B cell (primary cell): ENCODE data around the gene KCNK13. TPM values are rescaled to one million over a fixed set of nuclear protein-coding genes. Genes with fewer than 3 reads are reported as not detected.
A peak's percentile ranks its signal among the peaks of the same experiment; 100 is the strongest.

Source experiments
- ATAC-seq: fragments of 200-7000 bp; cut with Tn5 transposase; one replicate; pipeline ENCODE4 v1.10.0; 2021; ENCODE audit warnings: low read depth, mild to moderate bottlenecking, moderate number of reproducible peaks, moderate library complexity
- CTCF ChIA-PET: fragments of 350-600 bp; sonication (Branson Sonifier 250); formaldehyde crosslinking; loops from one replicate; lab custom pipeline; 2021; ENCODE audit warnings: antibody characterized with exemption, inconsistent platforms; lab: Charles Lee
- POLR2A ChIA-PET: fragments of 350-600 bp; sonication (Branson Sonifier 250); formaldehyde crosslinking; loops from one replicate; lab custom pipeline; 2021; ENCODE audit warnings: antibody characterized with exemption; lab: Charles Lee
- DNase-seq: peaks from one replicate; pipeline ENCODE4 v3.0.0; 2013
- H2AFZ ChIP-seq: 2 replicates; pipeline ENCODE4 v1.6.1; 2012; ENCODE audit warnings: mild to moderate bottlenecking, low read depth, low read length; ENCODE audit not compliant: insufficient read depth, poor library complexity, severe bottlenecking
- H3K27ac ChIP-seq, 2 donors: 1 replicate in 1 of 2; 2 replicates in 1 of 2; pipeline ENCODE4 v1.5.1; 2012 to 2013; ENCODE audit warnings: low read length in 2 of 2, mild to moderate bottlenecking in 2 of 2, moderate library complexity in 1 of 2
- H3K27me3 ChIP-seq, 4 experiments: fragments of 200-600 bp in 1 of 4; sonication (generic) in 1 of 4; replicated peaks in 1 of 4; 1 replicate in 2 of 4; 2 replicates in 2 of 4; pipeline versions ENCODE4 v1.6.1 to v1.7.0; 2013 to 2016; ENCODE audit warnings: low read length in 3 of 4, mild to moderate bottlenecking in 2 of 4, mixed read lengths in 1 of 4, moderate library complexity in 1 of 4; ENCODE audit not compliant: insufficient read depth in 4 of 4, control insufficient read depth in 3 of 4; ENCODE audit errors: control extremely low read depth in 1 of 4
- H3K36me3 ChIP-seq, 2 experiments: replicated peaks in 1 of 2; 1 replicate in 1 of 2; 2 replicates in 1 of 2; pipeline versions ENCODE4 v1.6.1 to v1.7.1; 2013; ENCODE audit warnings: low read length in 1 of 2; ENCODE audit not compliant: insufficient read depth in 2 of 2, control insufficient read depth in 1 of 2; ENCODE audit errors: control extremely low read depth in 1 of 2, extremely low read depth in 1 of 2
- H3K4me1 ChIP-seq, 2 donors: fragments of 200-600 bp in 1 of 2; sonication (generic) in 1 of 2; 1 replicate in 1 of 2; 2 replicates in 1 of 2; pipeline versions ENCODE4 v1.5.1 to v1.6.1; 2013 to 2017; ENCODE audit warnings: low read length in 2 of 2; ENCODE audit not compliant: control insufficient read depth in 2 of 2, insufficient read depth in 2 of 2
- H3K4me2 ChIP-seq: replicated peaks from 2 replicates; pipeline ENCODE3; 2012; ENCODE audit warnings: mild to moderate bottlenecking, low read depth, low read length; ENCODE audit not compliant: poor library complexity, severe bottlenecking
- H3K4me3 ChIP-seq, 5 experiments: fragments of 200-600 bp in 1 of 5; sonication (generic) in 1 of 5; 1 replicate in 3 of 5; 2 replicates in 2 of 5; pipeline versions ENCODE4 v1.5.1 to v1.7.0; 2011 to 2016; ENCODE audit warnings: low read length in 4 of 5, mild to moderate bottlenecking in 4 of 5, low read depth in 2 of 5, control low read depth in 1 of 5, moderate library complexity in 1 of 5; ENCODE audit not compliant: insufficient read depth in 1 of 5; ENCODE audit errors: control extremely low read depth in 1 of 5, extremely low read depth in 1 of 5
- H3K79me2 ChIP-seq: fragments of 200-600 bp; sonication (generic); one replicate; pipeline ENCODE4 v1.6.0; 2016; ENCODE audit warnings: low read length; ENCODE audit not compliant: control insufficient read depth, insufficient read depth
- H3K9ac ChIP-seq: fragments of 200-600 bp; sonication (generic); 2 replicates; pipeline ENCODE4 v1.6.1; 2017; ENCODE audit warnings: mild to moderate bottlenecking, low read length, moderate library complexity
- H3K9me3 ChIP-seq, 3 donors: one replicate each; pipeline versions ENCODE4 v1.6.1 to v1.7.1; 2013; ENCODE audit warnings: low read length in 2 of 3; ENCODE audit not compliant: control insufficient read depth in 2 of 3, insufficient read depth in 1 of 3; ENCODE audit errors: control extremely low read depth in 1 of 3
- H4K20me1 ChIP-seq: 2 replicates; pipeline ENCODE4 v1.6.0; 2012; ENCODE audit warnings: mild to moderate bottlenecking, low read length; ENCODE audit not compliant: insufficient read depth, control insufficient read depth, poor library complexity, severe bottlenecking
- H3K27ac Mint-ChIP-seq: one replicate; pipeline ENCODE4 v1.8.0; 2021; ENCODE audit warnings: mixed read lengths
- H3K27me3 Mint-ChIP-seq: one replicate; pipeline ENCODE4 v1.8.0; 2021; ENCODE audit warnings: mixed read lengths
- H3K4me1 Mint-ChIP-seq: one replicate; pipeline ENCODE4 v1.8.0; 2021; ENCODE audit warnings: mixed read lengths
- H3K4me3 Mint-ChIP-seq: one replicate; pipeline ENCODE4 v1.8.0; 2021; ENCODE audit warnings: mixed read lengths
- H3K9me3 Mint-ChIP-seq: one replicate; pipeline ENCODE4 v1.8.0; 2022; ENCODE audit warnings: mixed read lengths; ENCODE audit not compliant: insufficient read depth
- EZH2 ChIP-seq: IDR thresholded peaks from 2 replicates; pipeline ENCODE4 v1.6.1; 2012; ENCODE audit warnings: borderline replicate concordance, low read depth, mild to moderate bottlenecking, moderate library complexity, low read length; ENCODE audit not compliant: insufficient read depth, poor library complexity, severe bottlenecking
- WGBS: methylation state at CpG from one replicate; pipeline ENCODE4 v1.1.5; 2013; ENCODE audit warnings: missing lambda C conversion rate; ENCODE audit not compliant: insufficient coverage; 5-methylcytosine and 5-hydroxymethylcytosine counted together
- intact Hi-C: fragments of 100-400 bp; cut with micrococcal nuclease; formaldehyde crosslinking; loops from one replicate; pipeline ENCODE4 v1.10.0; 2022
- polyA plus RNA-seq: library from polyadenylated mRNA; depleted of rRNA; stranded (reverse); fragments of >200 nt; gene quantifications from 2 replicates; pipeline ENCODE4 v1.2.3, GENCODE V29; 2012
- total RNA-seq, 2 donors: library from RNA; stranded (reverse); fragments of 120-200 nt in 1 of 2; gene quantifications; 1 replicate in 1 of 2; 2 replicates in 1 of 2; pipeline versions ENCODE4 v1.2.3 to v1.2.4, GENCODE V29; 2013 to 2022
- TF ChIP-seq, protein P1 (sequence below): fragments of 200-600 bp; IDR thresholded peaks from one replicate; pipeline ENCODE4 v1.8.0; 2022; ENCODE audit warnings: antibody characterized with exemption, mild to moderate bottlenecking

The KCNK13 gene
- total and polyA plus RNA-seq, 2 donors (not counting 1 experiment from before 2014, with no cell fraction given) = 0.03 TPM; not detected in 1

DNA sequence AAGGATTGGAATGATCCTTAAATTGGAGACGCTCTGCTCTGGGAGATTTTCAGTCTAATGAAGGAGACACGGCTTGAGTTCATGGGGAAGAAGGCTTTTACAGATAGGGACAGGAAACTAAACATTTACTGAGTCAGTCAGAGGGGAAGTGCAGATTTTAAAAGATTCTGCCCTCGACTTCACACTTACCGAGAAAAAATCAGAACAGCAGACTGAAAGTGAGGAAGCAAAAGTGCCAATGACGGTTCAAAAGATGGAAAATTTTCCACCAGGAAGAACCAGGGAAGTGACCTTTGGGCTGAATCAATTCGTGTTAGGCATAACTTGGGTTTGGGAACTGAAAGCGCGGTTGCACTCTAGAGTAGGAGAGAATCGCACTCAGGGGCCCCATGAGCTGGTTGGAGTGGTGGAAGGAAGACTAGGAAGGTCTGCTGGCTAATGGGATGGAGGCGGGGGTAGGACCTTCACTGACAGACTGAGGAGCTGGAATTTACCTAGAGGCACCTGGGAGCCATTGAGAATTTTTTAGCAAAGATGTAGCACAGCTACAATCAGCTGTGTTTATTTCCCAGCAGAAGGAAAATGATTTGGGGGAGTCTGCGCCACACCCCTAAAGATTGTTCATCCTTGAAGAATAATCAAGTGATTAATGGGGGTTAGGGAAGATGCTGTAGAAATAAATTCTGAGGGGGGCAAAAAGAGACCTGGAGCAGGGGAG lies 1.2 kb downstream of the KCNK13 start:
- 22% methylated on average over 10 of the region's 11 CpGs for WGBS
- Histone ChIP-seq H3K4me2 (peak overlapping the region; percentile 83), H3K79me2 (no peaks in the 10 kb centered on the region), H3K36me3 (no peaks in the 10 kb centered on the region), H2AFZ (peak overlapping the region; percentile 39), H4K20me1 (no peaks in the 10 kb centered on the region), H3K27ac (no peak overlapping the region), H3K27me3 (peaks cover 0 to 51% (median 21%) of the 10 kb centered on the region in 4 experiments), H3K4me3 (peak overlapping the region in 4 of 5 experiments; percentile 6 to 46 (median 34)), H3K4me1 (peaks cover 25 to 40% of the 10 kb centered on the region in 2 donors), H3K9ac (peak overlapping the region; percentile 28), H3K9me3 (peaks cover 0 to 13% (median 4%) of the 10 kb centered on the region in 3 donors)
- H3K4me1 Mint-ChIP-seq = peaks cover 28% of the 10 kb centered on the region
- intact Hi-C loops = no loop called here
- no peak for DNase-seq
- no peaks in the 10 kb centered on the region for H3K9me3 Mint-ChIP-seq
- POLR2A ChIA-PET = no interaction called here
- TF ChIP-seq, protein P1, sequence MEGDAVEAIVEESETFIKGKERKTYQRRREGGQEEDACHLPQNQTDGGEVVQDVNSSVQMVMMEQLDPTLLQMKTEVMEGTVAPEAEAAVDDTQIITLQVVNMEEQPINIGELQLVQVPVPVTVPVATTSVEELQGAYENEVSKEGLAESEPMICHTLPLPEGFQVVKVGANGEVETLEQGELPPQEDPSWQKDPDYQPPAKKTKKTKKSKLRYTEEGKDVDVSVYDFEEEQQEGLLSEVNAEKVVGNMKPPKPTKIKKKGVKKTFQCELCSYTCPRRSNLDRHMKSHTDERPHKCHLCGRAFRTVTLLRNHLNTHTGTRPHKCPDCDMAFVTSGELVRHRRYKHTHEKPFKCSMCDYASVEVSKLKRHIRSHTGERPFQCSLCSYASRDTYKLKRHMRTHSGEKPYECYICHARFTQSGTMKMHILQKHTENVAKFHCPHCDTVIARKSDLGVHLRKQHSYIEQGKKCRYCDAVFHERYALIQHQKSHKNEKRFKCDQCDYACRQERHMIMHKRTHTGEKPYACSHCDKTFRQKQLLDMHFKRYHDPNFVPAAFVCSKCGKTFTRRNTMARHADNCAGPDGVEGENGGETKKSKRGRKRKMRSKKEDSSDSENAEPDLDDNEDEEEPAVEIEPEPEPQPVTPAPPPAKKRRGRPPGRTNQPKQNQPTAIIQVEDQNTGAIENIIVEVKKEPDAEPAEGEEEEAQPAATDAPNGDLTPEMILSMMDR = no peak
- no peak for TF ChIP-seq EZH2
- no peak for ATAC-seq
- H3K27ac Mint-ChIP-seq = no peak overlapping the region
- peak overlapping the region; percentile 94 for H3K4me3 Mint-ChIP-seq
- CTCF ChIA-PET = no interaction called here
- H3K27me3 Mint-ChIP-seq = peaks cover 54% of the 10 kb centered on the region

GRCh38 chr14:90072350-90072749 lies 10.6 kb downstream of the KCNK13 start:
- no peak for DNase-seq
- Mint-ChIP-seq H3K4me1 (no peaks in the 10 kb centered on the region), H3K9me3 (no peaks in the 10 kb centered on the region), H3K4me3 (no peak overlapping the region), H3K27ac (no peak overlapping the region), H3K27me3 (peaks cover 23% of the 10 kb centered on the region)
- Histone ChIP-seq H3K36me3 (no peaks in the 10 kb centered on the region), H2AFZ (no peak overlapping the region), H4K20me1 (no peaks in the 10 kb centered on the region), H3K9ac (no peak overlapping the region), H3K9me3 (no peaks in the 10 kb centered on the region), H3K27me3 (peaks cover 0 to 10% (median 3%) of the 10 kb centered on the region in 4 experiments), H3K4me1 (no peaks in the 10 kb centered on the region), H3K4me2 (no peak overlapping the region), H3K79me2 (no peaks in the 10 kb centered on the region), H3K27ac (no peak overlapping the region), H3K4me3 (no peak overlapping the region)
- CTCF ChIA-PET = no interaction called here
- no peak for TF ChIP-seq EZH2
- no peak for ATAC-seq
- WGBS = 76% methylated on average over 4 of the region's 6 CpGs
- POLR2A ChIA-PET = no interaction called here
- intact Hi-C loops = no loop called here
